Measurements from ENCODE around the gene KCNH6. TPM values are rescaled to one million over a fixed set of nuclear protein-coding genes. Genes with fewer than 3 reads are reported as not detected.

Gene KCNH6
- total and polyA plus RNA-seq, 4 donors, result 0.09 TPM; not detected in 3

DNA sequence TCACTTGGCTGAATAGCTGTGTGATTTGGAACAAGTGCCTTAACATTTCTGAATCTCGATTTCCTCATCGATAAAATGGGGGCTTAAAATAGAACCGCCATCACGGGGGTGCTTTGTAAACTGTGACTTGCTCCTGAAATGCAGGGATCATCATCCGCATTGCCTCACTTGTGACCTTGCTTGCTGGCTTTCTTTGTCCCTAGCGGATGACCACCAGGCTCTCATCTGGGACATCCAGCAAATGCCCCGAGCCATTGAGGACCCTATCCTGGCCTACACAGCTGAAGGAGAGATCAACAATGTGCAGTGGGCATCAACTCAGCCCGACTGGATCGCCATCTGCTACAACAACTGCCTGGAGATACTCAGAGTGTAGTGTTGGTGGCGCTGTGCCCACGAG, 65.6 kb downstream of the KCNH6 start:
- WGBS, result 94% methylated on average over 11 of the region's 11 CpGs
- Histone ChIP-seq H3K4me1 (ENCODE audit: control insufficient read depth in 4 of 4, insufficient read depth in 4 of 4, low read length in 3 of 4) (no peaks in the 10 kb centered on the region), H3K27me3 (ENCODE audit: control insufficient read depth in 4 of 4, insufficient read depth in 4 of 4, low read length in 3 of 4) (no peaks in the 10 kb centered on the region), H3K36me3 (ENCODE audit: control insufficient read depth in 4 of 4, insufficient read depth in 3 of 4, low read depth in 1 of 4, low read length in 3 of 4) (peaks cover 5 to 66% (median 36%) of the 10 kb centered on the region in 4 donors), H3K27ac (ENCODE audit: low read depth in 1 of 2, low read length in 2 of 2) (no peak overlapping the region), H3K9me3 (ENCODE audit: control insufficient read depth in 4 of 4, low read length in 3 of 4) (no peaks in the 10 kb centered on the region), H3K4me3 (ENCODE audit: low read depth in 1 of 3, low read length in 3 of 3) (no peak overlapping the region), H3K9ac (ENCODE audit: low read depth in 1 of 2, low read length in 2 of 2) (no peak overlapping the region)
- DNase-seq (ENCODE audit: low spot score), result no peak
- TF ChIP-seq, protein P1, sequence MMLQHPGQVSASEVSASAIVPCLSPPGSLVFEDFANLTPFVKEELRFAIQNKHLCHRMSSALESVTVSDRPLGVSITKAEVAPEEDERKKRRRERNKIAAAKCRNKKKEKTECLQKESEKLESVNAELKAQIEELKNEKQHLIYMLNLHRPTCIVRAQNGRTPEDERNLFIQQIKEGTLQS (IDR thresholded peaks at IDR 0.05), result no peak
- no peak for TF ChIP-seq NR2F2 (IDR thresholded peaks at IDR 0.05)
- TF ChIP-seq, protein P2, sequence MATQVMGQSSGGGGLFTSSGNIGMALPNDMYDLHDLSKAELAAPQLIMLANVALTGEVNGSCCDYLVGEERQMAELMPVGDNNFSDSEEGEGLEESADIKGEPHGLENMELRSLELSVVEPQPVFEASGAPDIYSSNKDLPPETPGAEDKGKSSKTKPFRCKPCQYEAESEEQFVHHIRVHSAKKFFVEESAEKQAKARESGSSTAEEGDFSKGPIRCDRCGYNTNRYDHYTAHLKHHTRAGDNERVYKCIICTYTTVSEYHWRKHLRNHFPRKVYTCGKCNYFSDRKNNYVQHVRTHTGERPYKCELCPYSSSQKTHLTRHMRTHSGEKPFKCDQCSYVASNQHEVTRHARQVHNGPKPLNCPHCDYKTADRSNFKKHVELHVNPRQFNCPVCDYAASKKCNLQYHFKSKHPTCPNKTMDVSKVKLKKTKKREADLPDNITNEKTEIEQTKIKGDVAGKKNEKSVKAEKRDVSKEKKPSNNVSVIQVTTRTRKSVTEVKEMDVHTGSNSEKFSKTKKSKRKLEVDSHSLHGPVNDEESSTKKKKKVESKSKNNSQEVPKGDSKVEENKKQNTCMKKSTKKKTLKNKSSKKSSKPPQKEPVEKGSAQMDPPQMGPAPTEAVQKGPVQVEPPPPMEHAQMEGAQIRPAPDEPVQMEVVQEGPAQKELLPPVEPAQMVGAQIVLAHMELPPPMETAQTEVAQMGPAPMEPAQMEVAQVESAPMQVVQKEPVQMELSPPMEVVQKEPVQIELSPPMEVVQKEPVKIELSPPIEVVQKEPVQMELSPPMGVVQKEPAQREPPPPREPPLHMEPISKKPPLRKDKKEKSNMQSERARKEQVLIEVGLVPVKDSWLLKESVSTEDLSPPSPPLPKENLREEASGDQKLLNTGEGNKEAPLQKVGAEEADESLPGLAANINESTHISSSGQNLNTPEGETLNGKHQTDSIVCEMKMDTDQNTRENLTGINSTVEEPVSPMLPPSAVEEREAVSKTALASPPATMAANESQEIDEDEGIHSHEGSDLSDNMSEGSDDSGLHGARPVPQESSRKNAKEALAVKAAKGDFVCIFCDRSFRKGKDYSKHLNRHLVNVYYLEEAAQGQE (IDR thresholded peaks at IDR 0.05), result no peak
- no peak for TF ChIP-seq YY1 (IDR thresholded peaks at IDR 0.05)
- TF ChIP-seq, protein P3, sequence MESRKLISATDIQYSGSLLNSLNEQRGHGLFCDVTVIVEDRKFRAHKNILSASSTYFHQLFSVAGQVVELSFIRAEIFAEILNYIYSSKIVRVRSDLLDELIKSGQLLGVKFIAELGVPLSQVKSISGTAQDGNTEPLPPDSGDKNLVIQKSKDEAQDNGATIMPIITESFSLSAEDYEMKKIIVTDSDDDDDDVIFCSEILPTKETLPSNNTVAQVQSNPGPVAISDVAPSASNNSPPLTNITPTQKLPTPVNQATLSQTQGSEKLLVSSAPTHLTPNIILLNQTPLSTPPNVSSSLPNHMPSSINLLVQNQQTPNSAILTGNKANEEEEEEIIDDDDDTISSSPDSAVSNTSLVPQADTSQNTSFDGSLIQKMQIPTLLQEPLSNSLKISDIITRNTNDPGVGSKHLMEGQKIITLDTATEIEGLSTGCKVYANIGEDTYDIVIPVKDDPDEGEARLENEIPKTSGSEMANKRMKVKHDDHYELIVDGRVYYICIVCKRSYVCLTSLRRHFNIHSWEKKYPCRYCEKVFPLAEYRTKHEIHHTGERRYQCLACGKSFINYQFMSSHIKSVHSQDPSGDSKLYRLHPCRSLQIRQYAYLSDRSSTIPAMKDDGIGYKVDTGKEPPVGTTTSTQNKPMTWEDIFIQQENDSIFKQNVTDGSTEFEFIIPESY (IDR thresholded peaks at IDR 0.05), result no peak
- TF ChIP-seq HNF4G (IDR thresholded peaks at IDR 0.05), result no peak
- no peak for TF ChIP-seq JUND (IDR thresholded peaks at IDR 0.05)

DNA sequence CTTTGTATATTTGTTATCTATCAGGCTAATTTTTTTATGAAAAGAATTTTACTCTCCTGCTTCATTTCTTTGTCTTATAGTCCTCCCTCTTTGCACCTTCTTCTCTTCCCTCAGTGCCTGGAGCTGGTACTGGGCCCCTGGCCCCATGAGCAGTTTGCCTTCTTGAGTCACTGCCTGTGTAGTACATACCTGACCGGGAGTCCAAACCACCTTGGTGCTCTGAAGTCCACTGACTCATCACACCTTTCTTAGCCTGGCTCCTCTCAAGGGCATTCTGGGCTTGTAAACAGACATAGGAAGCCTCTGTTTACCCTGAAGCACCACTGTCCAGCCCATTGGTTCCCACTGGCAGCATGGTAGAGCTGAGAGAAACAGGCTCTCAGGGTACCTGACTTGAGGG, 66.5 kb downstream of the KCNH6 start:
- Histone ChIP-seq H3K27me3 (ENCODE audit: control insufficient read depth in 4 of 4, insufficient read depth in 4 of 4, low read length in 3 of 4) (no peaks in the 10 kb centered on the region), H3K27ac (ENCODE audit: low read depth in 1 of 2, low read length in 2 of 2) (no peak overlapping the region), H3K9ac (ENCODE audit: low read depth in 1 of 2, low read length in 2 of 2) (no peak overlapping the region), H3K9me3 (ENCODE audit: control insufficient read depth in 4 of 4, low read length in 3 of 4) (no peaks in the 10 kb centered on the region), H3K36me3 (ENCODE audit: control insufficient read depth in 4 of 4, insufficient read depth in 3 of 4, low read depth in 1 of 4, low read length in 3 of 4) (peaks cover 5 to 63% (median 35%) of the 10 kb centered on the region in 4 donors), H3K4me1 (ENCODE audit: control insufficient read depth in 4 of 4, insufficient read depth in 4 of 4, low read length in 3 of 4) (no peaks in the 10 kb centered on the region), H3K4me3 (ENCODE audit: low read depth in 1 of 3, low read length in 3 of 3) (no peak overlapping the region)
- DNase-seq (ENCODE audit: low spot score), result no peak
- TF ChIP-seq, protein P2 (IDR thresholded peaks at IDR 0.05), result no peak
- TF ChIP-seq GABPA (IDR thresholded peaks at IDR 0.05 in 1 of 2, conservative IDR thresholded peaks at IDR 0.05 in 1 of 2) (no peak), RXRA (IDR thresholded peaks at IDR 0.05) (no peak), FOXA1 (IDR thresholded peaks at IDR 0.05) (no peak), EGR1 (IDR thresholded peaks at IDR 0.05; ENCODE audit: low read depth in 2 of 2) (no peak), FOXA2 (IDR thresholded peaks at IDR 0.05) (no peak), RAD21 (IDR thresholded peaks at IDR 0.05) (no peak), JUND (IDR thresholded peaks at IDR 0.05) (no peak)
- TF ChIP-seq, protein P4, sequence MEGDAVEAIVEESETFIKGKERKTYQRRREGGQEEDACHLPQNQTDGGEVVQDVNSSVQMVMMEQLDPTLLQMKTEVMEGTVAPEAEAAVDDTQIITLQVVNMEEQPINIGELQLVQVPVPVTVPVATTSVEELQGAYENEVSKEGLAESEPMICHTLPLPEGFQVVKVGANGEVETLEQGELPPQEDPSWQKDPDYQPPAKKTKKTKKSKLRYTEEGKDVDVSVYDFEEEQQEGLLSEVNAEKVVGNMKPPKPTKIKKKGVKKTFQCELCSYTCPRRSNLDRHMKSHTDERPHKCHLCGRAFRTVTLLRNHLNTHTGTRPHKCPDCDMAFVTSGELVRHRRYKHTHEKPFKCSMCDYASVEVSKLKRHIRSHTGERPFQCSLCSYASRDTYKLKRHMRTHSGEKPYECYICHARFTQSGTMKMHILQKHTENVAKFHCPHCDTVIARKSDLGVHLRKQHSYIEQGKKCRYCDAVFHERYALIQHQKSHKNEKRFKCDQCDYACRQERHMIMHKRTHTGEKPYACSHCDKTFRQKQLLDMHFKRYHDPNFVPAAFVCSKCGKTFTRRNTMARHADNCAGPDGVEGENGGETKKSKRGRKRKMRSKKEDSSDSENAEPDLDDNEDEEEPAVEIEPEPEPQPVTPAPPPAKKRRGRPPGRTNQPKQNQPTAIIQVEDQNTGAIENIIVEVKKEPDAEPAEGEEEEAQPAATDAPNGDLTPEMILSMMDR (IDR thresholded peaks at IDR 0.05; ENCODE audit: low read depth, low read length, missing input control), result no peak
- TF ChIP-seq, protein P5, sequence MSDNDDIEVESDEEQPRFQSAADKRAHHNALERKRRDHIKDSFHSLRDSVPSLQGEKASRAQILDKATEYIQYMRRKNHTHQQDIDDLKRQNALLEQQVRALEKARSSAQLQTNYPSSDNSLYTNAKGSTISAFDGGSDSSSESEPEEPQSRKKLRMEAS (IDR thresholded peaks at IDR 0.05), result no peak
- 100% methylated on average over 1 of the region's 1 CpG for WGBS
